HG03342 (cell line): ENCODE results near the gene MAP2K7.
"Not testable (repeated sequence)": the region's sequence is repeated elsewhere in the genome, so short reads cannot be mapped to it uniquely, and the experiment has no call there.

Experiments
- ATAC-seq: cut with Tn5 transposase; IDR thresholded peaks from one replicate; pipeline ENCODE4 v1.9.1; 2021; ENCODE audit warnings: mild to moderate bottlenecking, moderate library complexity; ENCODE audit not compliant: unreplicated experiment

The MAP2K7 gene

GRCh38 chr19:7907122-7907521, 3.4 kb downstream of the MAP2K7 start:
- no peak for ATAC-seq

- no peak for ATAC-seq
These were observed 3.9 kb downstream of the MAP2K7 start for GRCh38 chr19:7907544-7907943.

- ATAC-seq: no peak
These were observed 4.5 kb downstream of the MAP2K7 start for GRCh38 chr19:7908078-7908699.

- no peak for ATAC-seq
These were observed 5.2 kb downstream of the MAP2K7 start for GRCh38 chr19:7908742-7909461.

GRCh38 chr19:7909471-7910067, 5.9 kb downstream of the MAP2K7 start:
- ATAC-seq: no peak

- ATAC-seq: no peak
These were observed 6.9 kb downstream of the MAP2K7 start for GRCh38 chr19:7910321-7911161.

GRCh38 chr19:7911508-7912143, 7.9 kb downstream of the MAP2K7 start:
- ATAC-seq: no peak

GRCh38 chr19:7912144-7912696, 8.5 kb downstream of the MAP2K7 start:
- ATAC-seq: no peak

GRCh38 chr19:7912697-7913564, 9.3 kb downstream of the MAP2K7 start:
- ATAC-seq: no peak

- no peak for ATAC-seq
These were observed 10.0 kb downstream of the MAP2K7 start for GRCh38 chr19:7913652-7914051.

- no peak for ATAC-seq
These were observed 10.4 kb downstream of the MAP2K7 start for GRCh38 chr19:7914099-7914498.

GRCh38 chr19:7914598-7915045, 10.9 kb downstream of the MAP2K7 start, which contains the start of gene TGFBR3L:
TSS of gene TGFBR3L (plus strand) at chr19:7914830.
- no peak for ATAC-seq

GRCh38 chr19:7915250-7916102, 11.8 kb downstream of the MAP2K7 start:
- no peak for ATAC-seq

GRCh38 chr19:7916103-7916954, 12.7 kb downstream of the MAP2K7 start:
- ATAC-seq: no peak

- ATAC-seq: no peak
These were observed 13.2 kb downstream of the MAP2K7 start for GRCh38 chr19:7916955-7917266.

- no peak for ATAC-seq
These were observed 13.8 kb downstream of the MAP2K7 start for GRCh38 chr19:7917267-7918061.

GRCh38 chr19:7918062-7918614, 14.5 kb downstream of the MAP2K7 start:
- ATAC-seq: not testable (repeated sequence)
